Lower leg skin (tissue), 4 donors: ENCODE data around the gene PLXNB3. TPM values are rescaled to one million over a fixed set of nuclear protein-coding genes. Genes with fewer than 3 reads are reported as not detected.
"Not testable (repeated sequence)": the region's sequence is repeated elsewhere in the genome, so short reads cannot be mapped to it uniquely, and the experiment has no call there.

Experiments used
- DNase-seq, 2 donors: peaks; one replicate each; pipeline ENCODE4 v3.0.0-alpha.2; 2019; ENCODE audit warnings: low spot score in 2 of 2
- H3K4me3 ChIP-seq: fragments of 200-600 bp; sonication (generic); 2 replicates; pipeline ENCODE4 v1.5.1; 2017; ENCODE audit warnings: mild to moderate bottlenecking, low read depth; ENCODE audit not compliant: poor library complexity, severe bottlenecking
- CTCF ChIP-seq, 3 donors: fragments of 450-650 bp; IDR thresholded peaks; one replicate each; pipeline ENCODE4 v1.5.1; 2016; ENCODE audit warnings: antibody characterized with exemption in 3 of 3, mild to moderate bottlenecking in 3 of 3, moderate library complexity in 2 of 3
- POLR2A ChIP-seq, 2 donors: fragments of 450-650 bp; IDR thresholded peaks; one replicate each; pipeline ENCODE4 v1.6.1; 2016 to 2017; ENCODE audit warnings: antibody characterized with exemption in 2 of 2, mild to moderate bottlenecking in 1 of 2, moderate library complexity in 1 of 2
- WGBS, 2 donors: methylation state at CpG; one replicate each; pipeline ENCODE4 v1.1.5; 2018; 5-methylcytosine and 5-hydroxymethylcytosine counted together
- intact Hi-C: fragments of 100-400 bp; cut with DNase I; formaldehyde crosslinking; loops from one replicate; pipeline ENCODE4 v1.15.0; 2023; ENCODE audit warnings: low total_unique reads
- total RNA-seq, 4 donors: library from RNA; depleted of rRNA; stranded (reverse); fragments of >200 nt; gene quantifications; one replicate each; pipeline ENCODE4 v1.1.0, GENCODE V29; 2016

The PLXNB3 gene
- total RNA-seq, 4 donors from 2014 or later, result 10.9 to 21.9 (median 12.3) TPM

- TF ChIP-seq POLR2A (IDR thresholded peaks at IDR 0.05) (no peak), CTCF (IDR thresholded peaks at IDR 0.05) (no peak)
- 3 to 31% methylated on average over 5 to 28 of the region's 35 CpGs for WGBS, 2 donors
- DNase-seq, result peak in 1 of 2 donors; percentile 56
- intact Hi-C loops, result no loop called here
- H3K4me3 ChIP-seq, result no peak overlapping the region
These were observed 37.5 kb upstream of the PLXNB3 start for GRCh38 chrX:153726286-153727122.

- WGBS, 2 donors, result 26 to 47% methylated on average over 3 to 22 of the region's 23 CpGs
- intact Hi-C loops, result no loop called here
- no peak for TF ChIP-seq CTCF (IDR thresholded peaks at IDR 0.05)
- TF ChIP-seq POLR2A (IDR thresholded peaks at IDR 0.05), result no peak
- no peak overlapping the region for H3K4me3 ChIP-seq
- DNase-seq, result no peak
These were observed 36.7 kb upstream of the PLXNB3 start for GRCh38 chrX:153727123-153727931.

- no peak overlapping the region for H3K4me3 ChIP-seq
- WGBS, 2 donors, result 72 to 74% methylated on average over 5 to 6 of the region's 6 CpGs
- TF ChIP-seq CTCF (IDR thresholded peaks at IDR 0.05), result no peak
- no peak for TF ChIP-seq POLR2A (IDR thresholded peaks at IDR 0.05)
- no peak for DNase-seq
- intact Hi-C loops, result no loop called here
These were observed 36.0 kb upstream of the PLXNB3 start for GRCh38 chrX:153728095-153728494.

- TF ChIP-seq CTCF (IDR thresholded peaks at IDR 0.05) (no peak), POLR2A (IDR thresholded peaks at IDR 0.05) (no peak)
- no peak overlapping the region for H3K4me3 ChIP-seq
- intact Hi-C loops, result no loop called here
- 93 to 98% methylated on average over 11 to 23 of the region's 23 CpGs for WGBS, 2 donors
- no peak for DNase-seq
These were observed 35.0 kb upstream of the PLXNB3 start for GRCh38 chrX:153728951-153729631.

GRCh38 chrX:153730115-153730514 is 33.9 kb upstream of the PLXNB3 start:
- DNase-seq, intact Hi-C loops, H3K4me3 ChIP-seq: not testable (repeated sequence)
- WGBS, 2 donors, result 93 to 96% methylated on average over 20 to 23 of the region's 23 CpGs
